Endothelial cell of umbilical vein (primary cell): Measurements from ENCODE around the gene ZMYM1. TPM values are rescaled to one million over a fixed set of nuclear protein-coding genes. Genes with fewer than 3 reads are reported as not detected.
"Not testable (repeated sequence)": the region's sequence is repeated elsewhere in the genome, so short reads cannot be mapped to it uniquely, and the experiment has no call there.

Source experiments
- BruUV-seq: library from RNA; stranded (reverse); fragments of 400-500 nt; replicated peaks from 2 replicates; lab custom pipeline; 2021; lab: Mats Ljungman, UMichigan
- CTCF ChIA-PET: fragments of 300-600, 350-600 bp; sonication (Branson Sonifier 250); formaldehyde crosslinking; loops from one replicate; lab custom pipeline; 2021; ENCODE audit warnings: antibody characterized with exemption, inconsistent platforms; lab: Charles Lee
- POLR2A ChIA-PET: fragments of 300-600, 350-600 bp; sonication (Branson Sonifier 250); formaldehyde crosslinking; loops from one replicate; lab custom pipeline; 2021; ENCODE audit warnings: antibody characterized with exemption, inconsistent platforms; lab: Charles Lee
- DNase-seq: peaks from one replicate; pipeline ENCODE4 v3.0.0-alpha.2; 2011; ENCODE audit warnings: low read depth, low spot score
- FAIRE-seq: peaks from 2 replicates; lab custom pipeline; 2011; peaks lifted over from hg19 to GRCh38; lab: Jason Lieb, UNC
- H2AFZ ChIP-seq: 2 replicates; pipeline ENCODE4 v1.6.0; 2012; ENCODE audit warnings: low read depth, low read length, control low read depth, inconsistent platforms
- H3K27ac ChIP-seq: 2 replicates; pipeline ENCODE4 v1.5.1; 2011; ENCODE audit warnings: low read depth, mild to moderate bottlenecking, control low read depth, low read length, moderate library complexity; ENCODE audit not compliant: insufficient read depth
- H3K27me3 ChIP-seq, 2 experiments: 2 replicates each; pipeline versions ENCODE4 v1.6.0 to v1.6.1; 2011; ENCODE audit warnings: low read length in 2 of 2, mixed read lengths in 1 of 2; ENCODE audit not compliant: control insufficient read depth in 2 of 2, insufficient read depth in 2 of 2
- H3K36me3 ChIP-seq, 2 experiments: 2 replicates in 1 of 2; 3 replicates in 1 of 2; pipeline ENCODE4 v1.5.1; 2011; ENCODE audit warnings: low read length in 2 of 2, mild to moderate bottlenecking in 1 of 2, moderate library complexity in 1 of 2; ENCODE audit not compliant: control insufficient read depth in 2 of 2, insufficient read depth in 2 of 2; ENCODE audit errors: extremely low read depth in 1 of 2
- H3K4me1 ChIP-seq: 3 replicates; pipeline ENCODE4 v1.5.1; 2011; ENCODE audit warnings: mild to moderate bottlenecking, low read length; ENCODE audit not compliant: control insufficient read depth, insufficient read depth; ENCODE audit errors: extremely low read depth
- H3K4me2 ChIP-seq: 2 replicates; pipeline ENCODE4 v1.6.1; 2011; ENCODE audit warnings: low read length, control low read depth, mixed read lengths; ENCODE audit not compliant: insufficient read depth
- H3K4me3 ChIP-seq, 3 experiments: fragments of 200-600 bp in 1 of 3; sonication (generic), shearing (Covaris generic) in 1 of 3; replicated peaks in 1 of 3; 2 replicates each; pipeline ENCODE4 v1.5.1; 2011 to 2016; ENCODE audit warnings: control low read depth in 3 of 3, low read length in 3 of 3, mild to moderate bottlenecking in 2 of 3, inconsistent platforms in 1 of 3, low read depth in 1 of 3, moderate library complexity in 1 of 3; ENCODE audit not compliant: insufficient read depth in 1 of 3
- H3K79me2 ChIP-seq: 2 replicates; pipeline ENCODE4 v1.6.0; 2012; ENCODE audit warnings: low read length, inconsistent platforms; ENCODE audit not compliant: control insufficient read depth, insufficient read depth
- H3K9ac ChIP-seq: replicated peaks from 2 replicates; pipeline ENCODE3; 2011; ENCODE audit warnings: low read length, control low read depth; ENCODE audit not compliant: insufficient read depth; ENCODE audit errors: extremely low read depth
- H3K9me1 ChIP-seq: replicated peaks from 3 replicates; pipeline ENCODE4 v1.6.0; 2011; ENCODE audit warnings: mild to moderate bottlenecking, low read length; ENCODE audit not compliant: control insufficient read depth, insufficient read depth; ENCODE audit errors: extremely low read depth
- H3K9me3 ChIP-seq: replicated peaks from 2 replicates; pipeline ENCODE4 v1.5.1; 2012; ENCODE audit warnings: low read length, inconsistent platforms; ENCODE audit not compliant: control insufficient read depth, insufficient read depth
- H4K20me1 ChIP-seq: replicated peaks from 2 replicates; pipeline ENCODE3; 2011; ENCODE audit warnings: mild to moderate bottlenecking, low read length; ENCODE audit not compliant: control insufficient read depth, insufficient read depth; ENCODE audit errors: extremely low read depth
- EZH2 ChIP-seq: IDR thresholded peaks from 2 replicates; pipeline ENCODE4 v1.6.1; 2012; ENCODE audit warnings: borderline replicate concordance, low read depth, mild to moderate bottlenecking, moderate library complexity, low read length, inconsistent platforms; ENCODE audit not compliant: severe bottlenecking
- FOS ChIP-seq: IDR thresholded peaks from 2 replicates; pipeline ENCODE4 v1.6.1; 2011; ENCODE audit warnings: mild to moderate bottlenecking, low read length, moderate library complexity, borderline replicate concordance; ENCODE audit not compliant: insufficient read depth
- JUN ChIP-seq: IDR thresholded peaks from 2 replicates; pipeline ENCODE4 v1.6.1; 2011; ENCODE audit warnings: borderline replicate concordance, low read depth; ENCODE audit not compliant: insufficient read length, insufficient read depth
- MYC ChIP-seq: IDR thresholded peaks from one replicate; pipeline ENCODE4 v1.6.1; 2011; ENCODE audit warnings: mild to moderate bottlenecking, low read depth, low read length
- dilution Hi-C: fragments of 300-500 bp; cut with MboI; formaldehyde crosslinking; loops from one replicate; pipeline ENCODE4 v1.15.0; 2019; ENCODE audit warnings: low sequenced_read_pairs; ENCODE audit not compliant: extremely low pct_ligation_motif_present
- intact Hi-C: fragments of 100-400 bp; cut with micrococcal nuclease; formaldehyde crosslinking; loops from one replicate; pipeline ENCODE4 v1.10.0; 2022
- polyA plus RNA-seq, 4 experiments: library from polyadenylated mRNA; depleted of rRNA in 3 of 4; stranded (reverse) in 3 of 4; unstranded in 1 of 4; fragments of >200 nt; gene quantifications; 2 replicates each; pipeline versions ENCODE4 v1.2.1 to v1.2.3, GENCODE V29; 2011 to 2012; ENCODE audit warnings: missing spikeins in 1 of 4
- total RNA-seq: library from RNA; stranded (reverse); gene quantifications from 2 replicates; pipeline ENCODE4 v1.2.3, GENCODE V29; 2021
- TF ChIP-seq, protein P1 (sequence below), 2 donors: IDR thresholded peaks; 1 replicate in 1 of 2; 2 replicates in 1 of 2; pipeline ENCODE4 v1.5.1; 2011; ENCODE audit warnings: low read length in 2 of 2, mild to moderate bottlenecking in 2 of 2, moderate library complexity in 2 of 2, control low read depth in 1 of 2, inconsistent platforms in 1 of 2, low read depth in 1 of 2; ENCODE audit not compliant: insufficient read depth in 1 of 2; ENCODE audit errors: extremely low read depth in 1 of 2
- TF ChIP-seq, protein P2 (sequence below): IDR thresholded peaks from 2 replicates; pipeline ENCODE4 v1.6.1; 2011; ENCODE audit not compliant: insufficient read depth, insufficient read length

Gene ZMYM1
- total and polyA plus RNA-seq, 2 donors (not counting 3 experiments of a cell fraction or from before 2014, with no cell fraction given), result 5.8 to 21.4 TPM

DNA sequence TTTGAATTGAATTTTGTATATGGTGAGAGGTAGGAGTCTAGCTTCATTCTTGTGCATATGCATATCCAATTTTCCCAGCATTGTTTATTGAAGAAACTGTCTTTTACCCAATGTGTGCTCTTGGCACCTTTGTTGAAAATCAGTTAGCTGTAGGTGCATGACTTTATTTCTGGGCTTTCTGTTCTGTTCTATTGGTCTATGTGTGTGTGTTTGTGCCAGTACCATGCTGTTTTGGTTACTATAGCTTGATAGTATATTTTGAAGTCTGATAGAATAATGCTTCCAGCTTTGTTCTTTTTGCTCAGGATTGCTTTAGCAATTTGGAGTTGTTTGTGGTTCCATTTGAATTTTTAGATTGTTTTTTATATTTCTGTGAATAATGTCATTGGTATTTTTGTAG, 9.4 kb upstream of the ZMYM1 start:
- Histone ChIP-seq H3K4me1 (no peaks in the 10 kb centered on the region), H3K9ac (no peak overlapping the region), H3K4me3 (no peak overlapping the region), H3K79me2 (no peaks in the 10 kb centered on the region), H3K9me3 (no peaks in the 10 kb centered on the region), H3K27ac (no peak overlapping the region), H2AFZ (no peak overlapping the region), H4K20me1 (no peaks in the 10 kb centered on the region), H3K36me3 (no peaks in the 10 kb centered on the region), H3K9me1 (no peaks in the 10 kb centered on the region), H3K27me3 (no peaks in the 10 kb centered on the region), H3K4me2 (no peak overlapping the region)
- no TSS peak for BruUV-seq
- TF ChIP-seq MYC (no peak), FOS (no peak)
- POLR2A ChIA-PET, result no interaction called here
- DNase-seq, result no peak
- dilution Hi-C loops, result no loop called here
- intact Hi-C loops, result no loop called here
- no peak for FAIRE-seq
- CTCF ChIA-PET, result interaction anchor here (0.6 kb wide), 1 partner anchor 19 kb away, joined by 3 read pairs; no protein-coding TSS in a partner anchor

DNA sequence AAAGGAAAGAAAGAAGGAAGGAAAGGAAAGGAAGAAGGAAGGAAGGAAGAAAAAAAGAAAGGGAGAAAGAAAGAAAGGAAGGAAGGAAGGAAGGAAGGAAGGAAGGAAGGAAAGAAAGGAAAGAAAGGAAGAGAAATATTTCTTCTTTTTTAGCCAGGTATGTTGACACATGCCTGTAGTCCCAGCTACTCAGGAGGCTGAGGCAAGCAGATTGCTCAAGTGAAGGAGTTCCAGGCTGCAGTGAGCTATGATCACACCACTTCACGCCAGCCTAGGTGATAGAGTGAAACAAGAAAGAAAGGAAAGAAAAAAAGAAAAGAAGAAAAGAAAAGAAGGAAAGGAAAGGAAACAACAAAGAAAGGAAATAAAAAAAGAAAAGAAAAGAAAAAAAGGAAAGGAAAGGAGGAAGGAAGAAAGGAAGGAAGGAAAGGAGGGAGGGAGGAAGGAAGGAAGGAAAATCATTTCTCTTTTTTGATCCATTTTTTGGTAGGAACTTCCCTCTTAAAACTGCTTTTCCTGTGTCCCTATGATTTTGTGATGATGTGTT, 5.8 kb upstream of the ZMYM1 start:
- no peaks in the 10 kb centered on the region for H3K79me2 ChIP-seq
- TF ChIP-seq, protein P1, sequence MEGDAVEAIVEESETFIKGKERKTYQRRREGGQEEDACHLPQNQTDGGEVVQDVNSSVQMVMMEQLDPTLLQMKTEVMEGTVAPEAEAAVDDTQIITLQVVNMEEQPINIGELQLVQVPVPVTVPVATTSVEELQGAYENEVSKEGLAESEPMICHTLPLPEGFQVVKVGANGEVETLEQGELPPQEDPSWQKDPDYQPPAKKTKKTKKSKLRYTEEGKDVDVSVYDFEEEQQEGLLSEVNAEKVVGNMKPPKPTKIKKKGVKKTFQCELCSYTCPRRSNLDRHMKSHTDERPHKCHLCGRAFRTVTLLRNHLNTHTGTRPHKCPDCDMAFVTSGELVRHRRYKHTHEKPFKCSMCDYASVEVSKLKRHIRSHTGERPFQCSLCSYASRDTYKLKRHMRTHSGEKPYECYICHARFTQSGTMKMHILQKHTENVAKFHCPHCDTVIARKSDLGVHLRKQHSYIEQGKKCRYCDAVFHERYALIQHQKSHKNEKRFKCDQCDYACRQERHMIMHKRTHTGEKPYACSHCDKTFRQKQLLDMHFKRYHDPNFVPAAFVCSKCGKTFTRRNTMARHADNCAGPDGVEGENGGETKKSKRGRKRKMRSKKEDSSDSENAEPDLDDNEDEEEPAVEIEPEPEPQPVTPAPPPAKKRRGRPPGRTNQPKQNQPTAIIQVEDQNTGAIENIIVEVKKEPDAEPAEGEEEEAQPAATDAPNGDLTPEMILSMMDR (IDR thresholded peaks at IDR 0.05; ENCODE audit: extremely low read depth in 1 of 2, insufficient read depth in 1 of 2, low read depth in 1 of 2, low read length in 2 of 2), result no peak
- TF ChIP-seq JUN, result no peak
- TF ChIP-seq, protein P2, sequence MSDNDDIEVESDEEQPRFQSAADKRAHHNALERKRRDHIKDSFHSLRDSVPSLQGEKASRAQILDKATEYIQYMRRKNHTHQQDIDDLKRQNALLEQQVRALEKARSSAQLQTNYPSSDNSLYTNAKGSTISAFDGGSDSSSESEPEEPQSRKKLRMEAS, result no peak
- TF ChIP-seq EZH2, result no peak
- H3K4me2 ChIP-seq, result no peak overlapping the region
- intact Hi-C loops, result no loop called here
- H4K20me1 ChIP-seq, result no peaks in the 10 kb centered on the region
- no peak overlapping the region for H3K27ac ChIP-seq
- DNase-seq (no peak), FAIRE-seq (no peak)
- POLR2A ChIA-PET, result interaction anchor here (0.6 kb wide), 1 partner anchor 150 kb away, joined by 11 read pairs; no protein-coding TSS in a partner anchor
- no TSS peak for BruUV-seq
- no peak overlapping the region for H3K4me3 ChIP-seq
- CTCF ChIA-PET, result interaction anchor here (0.6 kb wide), 1 partner anchor 113 kb away, joined by 3 read pairs; no protein-coding TSS in a partner anchor
- H3K36me3 ChIP-seq, result no peaks in the 10 kb centered on the region
- no peaks in the 10 kb centered on the region for H3K27me3 ChIP-seq
- no peaks in the 10 kb centered on the region for H3K4me1 ChIP-seq
- H3K9ac ChIP-seq, result no peak overlapping the region
- dilution Hi-C loops, result no loop called here
- no peaks in the 10 kb centered on the region for H3K9me1 ChIP-seq
- no peak overlapping the region for H2AFZ ChIP-seq
- no peaks in the 10 kb centered on the region for H3K9me3 ChIP-seq

DNA sequence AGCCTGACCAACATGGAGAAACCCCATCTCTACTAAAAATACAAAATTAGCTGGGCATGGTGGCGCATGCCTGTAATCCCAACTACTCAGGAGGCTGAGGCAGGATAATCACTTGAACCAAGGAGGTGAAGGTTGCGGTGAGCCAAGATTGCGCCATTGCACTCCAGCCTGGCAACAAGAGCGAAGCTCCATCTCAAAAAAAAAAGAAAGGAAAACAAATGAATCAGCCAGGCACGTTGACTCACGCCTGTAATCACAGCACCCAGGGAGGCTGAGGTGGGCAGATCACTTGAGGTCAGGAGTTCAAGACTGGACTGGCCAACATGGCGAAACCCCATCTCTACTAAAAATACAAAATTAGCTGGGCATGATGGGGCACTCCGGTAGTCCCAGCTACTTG, 2.8 kb upstream of the ZMYM1 start:
- H2AFZ ChIP-seq, BruUV-seq, H4K20me1 ChIP-seq, H3K4me3 ChIP-seq, H3K27ac ChIP-seq, H3K9me1 ChIP-seq, H3K27me3 ChIP-seq, POLR2A ChIA-PET, intact Hi-C loops, H3K9me3 ChIP-seq, dilution Hi-C loops, DNase-seq, H3K9ac ChIP-seq, H3K36me3 ChIP-seq, FAIRE-seq, H3K4me2 ChIP-seq: not testable (repeated sequence)
- peaks cover 20% of the 10 kb centered on the region for H3K79me2 ChIP-seq
- H3K4me1 ChIP-seq, result peaks cover 12% of the 10 kb centered on the region
- CTCF ChIA-PET, result interaction anchor here (1.2 kb wide), 1 partner anchor 9 kb away, joined by 4 read pairs; no protein-coding TSS in a partner anchor
